Sigmoid colon (tissue), 7 donors: Measurements from ENCODE around the gene TTLL6. TPM values are rescaled to one million over a fixed set of nuclear protein-coding genes. Genes with fewer than 3 reads are reported as not detected.

ENCODE experiments used
- DNase-seq: peaks from one replicate; pipeline ENCODE4 v3.0.0-alpha.2; 2019
- H3K27ac ChIP-seq, 4 donors: fragments of 200-600 bp; sonication (generic); one replicate each; pipeline ENCODE4 v1.5.1; 2016 to 2019; ENCODE audit warnings: mild to moderate bottlenecking in 1 of 4
- H3K27me3 ChIP-seq, 3 donors: fragments of 200-600 bp; sonication (generic); one replicate each; pipeline ENCODE4 v1.5.1; 2019; ENCODE audit warnings: mild to moderate bottlenecking in 1 of 3
- H3K36me3 ChIP-seq, 4 donors: fragments of 200-600 bp; sonication (generic); one replicate each; pipeline ENCODE4 v1.5.1; 2016 to 2019
- H3K4me1 ChIP-seq, 4 donors: fragments of 200-600 bp; sonication (generic); one replicate each; pipeline ENCODE4 v1.5.1; 2017 to 2019
- H3K4me3 ChIP-seq, 4 donors: fragments of 200-600 bp; sonication (generic); one replicate each; pipeline ENCODE4 v1.5.1; 2017 to 2019; ENCODE audit warnings: mild to moderate bottlenecking in 2 of 4, moderate library complexity in 1 of 4
- H3K9me3 ChIP-seq, 4 donors: fragments of 200-600 bp in 3 of 4; sonication (generic) in 3 of 4; one replicate each; pipeline versions ENCODE4 v1.5.1 to v1.6.1; 2013 to 2019
- EP300 ChIP-seq, 4 donors: sonication (generic); formaldehyde crosslinking; IDR thresholded peaks; one replicate each; pipeline ENCODE4 v1.6.1; 2017; ENCODE audit warnings: antibody characterized with exemption in 4 of 4
- POLR2A ChIP-seq, 2 donors: fragments of 450-650 bp; IDR thresholded peaks; one replicate each; pipeline ENCODE4 v1.6.1; 2016; ENCODE audit warnings: antibody characterized with exemption in 2 of 2, mild to moderate bottlenecking in 2 of 2, moderate library complexity in 2 of 2
- POLR2AphosphoS5 ChIP-seq, 4 donors: sonication (generic); formaldehyde crosslinking; IDR thresholded peaks; one replicate each; pipeline ENCODE4 v1.6.1; 2017; ENCODE audit warnings: antibody characterized with exemption in 4 of 4
- WGBS, 2 donors: extraction: QIAGEN DNeasy Blood & Tissue Kit; methylation state at CpG; one replicate each; pipeline ENCODE4 v1.1.7; 2013; 5-methylcytosine and 5-hydroxymethylcytosine counted together
- intact Hi-C: fragments of 100-400 bp; cut with DNase I; formaldehyde crosslinking; loops from one replicate; pipeline ENCODE4 v1.15.1; 2023
- polyA plus RNA-seq, 3 donors: library from polyadenylated mRNA; stranded (reverse); fragments of 200-250 nt; gene quantifications; one replicate each; pipeline ENCODE4 v1.2.3, GENCODE V29; 2013
- total RNA-seq, 4 donors: library from RNA; depleted of rRNA; stranded (reverse); fragments of >200 nt; gene quantifications; one replicate each; pipeline ENCODE4 v1.1.0, GENCODE V29; 2016
- TF ChIP-seq, protein P1 (sequence below), 4 experiments: fragments of 450-650 bp in 3 of 4; fragments of 200-600 bp in 1 of 4; IDR thresholded peaks; one replicate each; pipeline ENCODE4 v1.5.1; 2016 to 2019; ENCODE audit warnings: antibody characterized with exemption in 4 of 4, mild to moderate bottlenecking in 3 of 4, moderate library complexity in 2 of 4
- donor health status: healthy with polysubstance abuse.
- donor health status: Bipolar disorder and iron deficiency.
- donor health status: healthy.

The TTLL6 gene
- under 1 TPM in 2 of 4 donors, not detected in 2; under 0.01 to 0.16 TPM for total RNA-seq
- polyA plus RNA-seq = 10 to 100 TPM in 1 of 3 donors, 1 to 10 TPM in 2; 3.5 to 10.5 (median 4.2) TPM

DNA sequence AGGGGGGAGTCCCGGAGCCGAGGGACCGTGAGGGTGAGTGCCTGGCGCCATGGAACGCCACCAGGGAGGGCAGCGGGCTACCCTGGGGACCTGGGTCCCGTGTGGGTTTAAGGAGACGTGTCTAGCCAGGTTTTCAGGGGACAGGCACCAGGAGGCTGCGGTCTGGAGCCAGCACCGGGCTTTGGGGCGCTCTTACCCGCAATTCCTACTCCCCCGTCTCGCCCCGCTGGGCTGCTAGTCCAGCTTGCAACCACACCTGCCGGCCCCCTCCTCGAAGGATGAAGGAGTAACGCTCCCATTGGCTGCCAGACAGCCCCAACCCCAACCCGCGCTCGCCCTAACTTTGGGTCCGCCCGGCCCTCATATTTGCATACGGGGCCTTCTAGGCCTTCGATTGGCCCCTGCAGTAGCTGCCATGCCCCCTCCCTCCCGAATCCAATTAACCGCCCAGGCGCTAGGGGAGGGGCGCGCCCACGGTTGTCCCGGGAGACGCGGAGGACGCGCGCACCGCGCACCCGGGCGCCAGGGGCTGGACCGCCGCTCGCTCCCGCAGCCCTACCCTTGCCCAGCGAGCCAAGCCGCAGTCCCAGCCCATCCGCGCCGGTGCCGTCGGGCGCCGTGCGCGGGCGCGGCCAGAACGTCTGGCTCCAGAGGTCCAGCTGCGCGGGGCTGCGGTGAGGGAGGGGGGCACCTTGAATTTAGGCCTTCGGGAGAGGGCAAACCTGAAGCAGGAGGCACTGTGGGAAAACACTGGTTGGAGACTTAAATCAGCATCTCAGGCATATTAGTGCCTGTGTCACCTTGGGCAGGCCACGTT lies at the start of gene TTLL6:
TTLL6 (minus strand) TSS at position 456 of the 817 bp plus-strand sequence; CDS start at position 299, 157 bp downstream.
- Histone ChIP-seq H3K27me3 (peaks cover 7 to 50% (median 48%) of the 10 kb centered on the region in 3 donors), H3K9me3 (no peaks in the 10 kb centered on the region), H3K27ac (no peak within 1 kb of the TSS), H3K4me1 (peaks cover 0 to 17% (median 13%) of the 10 kb centered on the region in 4 donors), H3K4me3 (peak within 1 kb of the TSS; percentile 0 to 43 (median 40)), H3K36me3 (no peaks in the 10 kb centered on the region)
- WGBS, 2 donors = 1 to 2% methylated on average over 64 of the region's 64 CpGs
- intact Hi-C loops = no loop called here
- DNase-seq = peak; percentile 88
- TF ChIP-seq EP300 (IDR thresholded peaks at IDR 0.05) (no peak), POLR2AphosphoS5 (IDR thresholded peaks at IDR 0.05) (peak in 1 of 4 donors; percentile 15), POLR2A (IDR thresholded peaks at IDR 0.05) (peak in 1 of 2 donors; percentile 57)
- TF ChIP-seq, protein P1, sequence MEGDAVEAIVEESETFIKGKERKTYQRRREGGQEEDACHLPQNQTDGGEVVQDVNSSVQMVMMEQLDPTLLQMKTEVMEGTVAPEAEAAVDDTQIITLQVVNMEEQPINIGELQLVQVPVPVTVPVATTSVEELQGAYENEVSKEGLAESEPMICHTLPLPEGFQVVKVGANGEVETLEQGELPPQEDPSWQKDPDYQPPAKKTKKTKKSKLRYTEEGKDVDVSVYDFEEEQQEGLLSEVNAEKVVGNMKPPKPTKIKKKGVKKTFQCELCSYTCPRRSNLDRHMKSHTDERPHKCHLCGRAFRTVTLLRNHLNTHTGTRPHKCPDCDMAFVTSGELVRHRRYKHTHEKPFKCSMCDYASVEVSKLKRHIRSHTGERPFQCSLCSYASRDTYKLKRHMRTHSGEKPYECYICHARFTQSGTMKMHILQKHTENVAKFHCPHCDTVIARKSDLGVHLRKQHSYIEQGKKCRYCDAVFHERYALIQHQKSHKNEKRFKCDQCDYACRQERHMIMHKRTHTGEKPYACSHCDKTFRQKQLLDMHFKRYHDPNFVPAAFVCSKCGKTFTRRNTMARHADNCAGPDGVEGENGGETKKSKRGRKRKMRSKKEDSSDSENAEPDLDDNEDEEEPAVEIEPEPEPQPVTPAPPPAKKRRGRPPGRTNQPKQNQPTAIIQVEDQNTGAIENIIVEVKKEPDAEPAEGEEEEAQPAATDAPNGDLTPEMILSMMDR (IDR thresholded peaks at IDR 0.05) = no peak

DNA sequence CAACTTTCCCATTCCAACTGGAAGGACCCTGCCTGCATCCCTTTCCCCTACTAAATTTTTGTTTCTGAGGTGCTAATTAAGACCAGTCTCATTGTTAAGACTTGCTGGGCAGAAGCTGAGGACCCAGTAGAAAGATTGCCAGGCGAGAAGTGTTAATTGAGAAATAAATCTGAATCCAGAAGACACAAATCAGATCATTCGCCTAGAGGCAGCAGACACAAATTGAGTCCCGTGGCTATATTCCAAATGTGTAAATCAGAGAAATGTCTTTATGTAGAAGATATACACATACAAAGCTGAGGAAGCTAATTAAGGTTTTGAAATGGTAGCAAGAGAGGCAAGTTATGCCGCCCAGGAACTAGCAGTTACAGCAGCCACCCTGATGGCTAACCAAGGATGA lies 43.4 kb upstream of the TTLL6 start:
- H3K27me3 ChIP-seq = no peaks in the 10 kb centered on the region
- intact Hi-C loops = no loop called here
- WGBS, 2 donors = 96 to 97% methylated on average over 4 of the region's 4 CpGs
- no peak overlapping the region for H3K4me3 ChIP-seq
- H3K27ac ChIP-seq = no peak overlapping the region
- DNase-seq = no peak
- no peaks in the 10 kb centered on the region for H3K4me1 ChIP-seq
- H3K9me3 ChIP-seq = no peaks in the 10 kb centered on the region
- TF ChIP-seq EP300 (IDR thresholded peaks at IDR 0.05) (no peak), POLR2AphosphoS5 (IDR thresholded peaks at IDR 0.05) (no peak), POLR2A (IDR thresholded peaks at IDR 0.05) (no peak)
- TF ChIP-seq, protein P1 (IDR thresholded peaks at IDR 0.05) = no peak
- H3K36me3 ChIP-seq = peaks cover 34 to 100% (median 62%) of the 10 kb centered on the region in 4 donors

DNA sequence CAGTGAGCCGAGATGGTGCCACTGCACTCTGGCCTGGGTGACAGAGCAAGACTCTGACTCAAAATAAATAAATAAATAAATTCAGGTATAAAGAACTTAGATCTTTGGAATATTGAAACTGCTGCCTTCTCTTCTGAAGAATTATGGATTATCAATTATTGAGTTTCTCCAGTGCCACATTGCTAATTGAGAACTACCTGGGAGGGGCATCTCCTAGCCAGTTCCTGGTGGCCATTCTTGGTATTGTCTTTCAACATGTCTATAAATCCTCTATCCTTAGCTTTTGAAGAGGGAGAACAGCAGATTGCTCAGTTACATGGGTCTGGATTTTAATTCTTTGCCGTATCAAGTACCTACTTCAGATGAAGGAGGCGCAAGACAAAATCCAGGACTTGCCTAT lies 43.0 kb upstream of the TTLL6 start:
- TF ChIP-seq EP300 (IDR thresholded peaks at IDR 0.05) (no peak), POLR2AphosphoS5 (IDR thresholded peaks at IDR 0.05) (no peak), POLR2A (IDR thresholded peaks at IDR 0.05) (no peak)
- TF ChIP-seq, protein P1 (IDR thresholded peaks at IDR 0.05) = no peak

DNA sequence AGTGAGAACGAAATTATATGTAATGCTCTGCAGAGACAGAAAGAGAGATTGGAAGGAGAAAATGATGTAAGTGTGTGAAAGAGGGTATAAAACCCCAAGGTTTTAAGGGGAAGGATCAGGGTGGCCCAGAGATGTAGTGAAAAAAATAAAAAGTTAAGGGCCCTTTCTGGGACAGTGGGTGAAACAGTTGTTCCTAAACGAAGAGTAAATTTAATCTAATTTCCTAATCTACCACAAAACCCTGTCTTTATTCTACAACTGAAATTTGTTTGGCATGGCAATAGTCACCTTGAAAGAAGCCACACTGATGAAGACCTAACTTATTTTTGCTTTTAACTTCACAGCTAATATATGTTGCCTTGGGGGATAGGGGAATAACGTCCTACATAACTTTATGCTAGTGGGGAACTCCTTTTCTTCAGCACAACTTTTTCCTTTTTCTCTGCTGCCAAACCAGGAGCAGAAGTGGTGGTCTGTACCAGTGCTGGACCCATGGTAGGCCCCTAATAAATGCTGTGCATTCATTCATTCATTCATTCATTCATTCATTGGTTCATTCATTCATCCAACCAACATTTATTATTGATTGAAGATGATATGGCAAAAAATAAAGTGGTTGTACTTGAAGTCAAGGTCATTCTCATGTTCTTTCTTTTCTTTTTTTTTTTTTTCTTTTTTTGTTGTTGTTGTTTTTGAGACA lies 39.2 kb upstream of the TTLL6 start:
- no peak for DNase-seq
- Histone ChIP-seq H3K27ac (no peak overlapping the region), H3K9me3 (no peaks in the 10 kb centered on the region), H3K27me3 (no peaks in the 10 kb centered on the region), H3K4me3 (no peak overlapping the region), H3K36me3 (peaks cover 40 to 97% (median 71%) of the 10 kb centered on the region in 4 donors), H3K4me1 (no peaks in the 10 kb centered on the region)
- no peak for TF ChIP-seq POLR2AphosphoS5 (IDR thresholded peaks at IDR 0.05)
- TF ChIP-seq EP300 (IDR thresholded peaks at IDR 0.05) = no peak
- TF ChIP-seq POLR2A (IDR thresholded peaks at IDR 0.05) = no peak
- TF ChIP-seq, protein P1 (IDR thresholded peaks at IDR 0.05) = no peak
- intact Hi-C loops = no loop called here
- WGBS, 2 donors = 66 to 72% methylated on average over 3 of the region's 3 CpGs

More for the DNA sequence above, 43.0 kb upstream of the TTLL6 start:
- Histone ChIP-seq H3K9me3 (no peaks in the 10 kb centered on the region), H3K36me3 (peaks cover 34 to 100% (median 65%) of the 10 kb centered on the region in 4 donors), H3K4me3 (no peak overlapping the region), H3K27me3 (no peaks in the 10 kb centered on the region), H3K4me1 (no peaks in the 10 kb centered on the region), H3K27ac (no peak overlapping the region)
- intact Hi-C loops = no loop called here
- WGBS, 2 donors = 98 to 99% methylated on average over 3 of the region's 3 CpGs
- DNase-seq = no peak
